Stomach (tissue), 4 donors: ENCODE data around the gene LCN6.

Experiments
- EP300 ChIP-seq: sonication (generic); formaldehyde crosslinking; IDR thresholded peaks from one replicate; pipeline ENCODE4 v1.6.1; 2017; ENCODE audit warnings: antibody characterized with exemption
- POLR2A ChIP-seq, 4 donors: fragments of 450-650 bp; IDR thresholded peaks; one replicate each; pipeline ENCODE4 v1.6.1; 2016; ENCODE audit warnings: antibody characterized with exemption in 4 of 4, control low read depth in 2 of 4, mild to moderate bottlenecking in 1 of 4, moderate library complexity in 1 of 4
- TF ChIP-seq, protein P1 (sequence below), 7 experiments: fragments of 450-650 bp in 4 of 7; fragments of 200-600 bp in 3 of 7; sonication (generic) in 3 of 7; IDR thresholded peaks; one replicate each; pipeline ENCODE4 v1.5.1; 2016 to 2019; ENCODE audit warnings: antibody characterized with exemption in 7 of 7, control low read depth in 2 of 7, mild to moderate bottlenecking in 1 of 7

DNA sequence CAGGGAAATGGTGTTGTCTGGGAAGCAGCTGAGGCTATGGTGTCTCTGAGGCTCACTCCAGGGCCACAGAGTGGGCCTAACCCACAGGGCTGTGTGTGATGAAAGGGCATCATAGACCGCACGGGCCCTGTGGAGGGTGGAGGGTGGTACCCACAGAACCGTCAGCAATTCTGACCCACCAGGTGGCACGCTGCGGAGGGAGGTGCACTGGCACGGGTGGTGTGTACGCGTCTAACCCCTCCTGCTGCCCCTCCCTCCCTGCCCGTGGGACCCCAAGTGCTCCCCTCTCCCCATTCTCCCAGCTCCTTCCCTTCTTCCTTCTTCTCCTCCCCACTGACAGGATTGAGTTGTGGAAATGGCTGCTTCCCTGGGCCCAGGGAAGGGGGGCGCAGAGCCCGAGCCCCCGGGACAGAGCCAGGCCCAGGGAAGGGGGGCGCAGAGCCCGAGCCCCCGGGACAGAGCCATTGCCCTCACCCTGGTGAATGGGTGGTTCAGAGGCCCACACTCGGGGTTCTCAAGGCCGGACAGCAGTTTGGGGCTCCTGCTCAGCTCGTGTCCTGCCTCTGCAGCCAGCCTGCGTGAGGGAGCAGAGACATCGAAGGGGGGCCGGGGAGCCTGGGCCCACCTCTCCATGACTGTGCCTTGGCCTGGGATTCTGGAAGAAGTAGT, 12.4 kb downstream of the LCN6 start:
- TF ChIP-seq, protein P1, sequence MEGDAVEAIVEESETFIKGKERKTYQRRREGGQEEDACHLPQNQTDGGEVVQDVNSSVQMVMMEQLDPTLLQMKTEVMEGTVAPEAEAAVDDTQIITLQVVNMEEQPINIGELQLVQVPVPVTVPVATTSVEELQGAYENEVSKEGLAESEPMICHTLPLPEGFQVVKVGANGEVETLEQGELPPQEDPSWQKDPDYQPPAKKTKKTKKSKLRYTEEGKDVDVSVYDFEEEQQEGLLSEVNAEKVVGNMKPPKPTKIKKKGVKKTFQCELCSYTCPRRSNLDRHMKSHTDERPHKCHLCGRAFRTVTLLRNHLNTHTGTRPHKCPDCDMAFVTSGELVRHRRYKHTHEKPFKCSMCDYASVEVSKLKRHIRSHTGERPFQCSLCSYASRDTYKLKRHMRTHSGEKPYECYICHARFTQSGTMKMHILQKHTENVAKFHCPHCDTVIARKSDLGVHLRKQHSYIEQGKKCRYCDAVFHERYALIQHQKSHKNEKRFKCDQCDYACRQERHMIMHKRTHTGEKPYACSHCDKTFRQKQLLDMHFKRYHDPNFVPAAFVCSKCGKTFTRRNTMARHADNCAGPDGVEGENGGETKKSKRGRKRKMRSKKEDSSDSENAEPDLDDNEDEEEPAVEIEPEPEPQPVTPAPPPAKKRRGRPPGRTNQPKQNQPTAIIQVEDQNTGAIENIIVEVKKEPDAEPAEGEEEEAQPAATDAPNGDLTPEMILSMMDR (IDR thresholded peaks at IDR 0.05), result no peak
- TF ChIP-seq EP300, result no peak
- no peak for TF ChIP-seq POLR2A (IDR thresholded peaks at IDR 0.05)
